NOMO-1 treated with DMSO at 0.1 percent for 48 hours (cell line): ENCODE measurements around the gene PGAP3.
"Not testable (repeated sequence)": the region's sequence is repeated elsewhere in the genome, so short reads cannot be mapped to it uniquely, and the experiment has no call there.

ENCODE experiments used
- DNase-seq: peaks from one replicate; lab custom pipeline; 2025; ENCODE audit not compliant: unreplicated experiment; lab: John Stamatoyannopoulos, UW

The PGAP3 gene

GRCh38 chr17:39715375-39716072 lies 27.7 kb upstream of the PGAP3 start:
- no peak for DNase-seq

GRCh38 chr17:39714234-39714633 lies 26.4 kb upstream of the PGAP3 start:
- no peak for DNase-seq

DNA sequence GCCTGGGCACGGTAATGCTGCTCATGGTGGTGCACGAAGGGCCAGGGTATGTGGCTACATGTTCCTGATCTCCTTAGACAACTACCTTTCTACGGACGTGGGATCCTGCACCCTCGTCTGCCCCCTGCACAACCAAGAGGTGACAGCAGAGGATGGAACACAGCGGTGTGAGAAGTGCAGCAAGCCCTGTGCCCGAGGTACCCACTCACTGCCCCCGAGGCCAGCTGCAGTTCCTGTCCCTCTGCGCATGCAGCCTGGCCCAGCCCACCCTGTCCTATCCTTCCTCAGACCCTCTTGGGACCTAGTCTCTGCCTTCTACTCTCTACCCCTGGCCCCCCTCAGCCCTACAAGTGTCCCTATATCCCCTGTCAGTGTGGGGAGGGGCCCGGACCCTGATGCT lies 24.0 kb upstream of the PGAP3 start:
- DNase-seq: no peak

- not testable (repeated sequence) for DNase-seq
Observed at GRCh38 chr17:39711071-39711470, 23.2 kb upstream of the PGAP3 start.

DNA sequence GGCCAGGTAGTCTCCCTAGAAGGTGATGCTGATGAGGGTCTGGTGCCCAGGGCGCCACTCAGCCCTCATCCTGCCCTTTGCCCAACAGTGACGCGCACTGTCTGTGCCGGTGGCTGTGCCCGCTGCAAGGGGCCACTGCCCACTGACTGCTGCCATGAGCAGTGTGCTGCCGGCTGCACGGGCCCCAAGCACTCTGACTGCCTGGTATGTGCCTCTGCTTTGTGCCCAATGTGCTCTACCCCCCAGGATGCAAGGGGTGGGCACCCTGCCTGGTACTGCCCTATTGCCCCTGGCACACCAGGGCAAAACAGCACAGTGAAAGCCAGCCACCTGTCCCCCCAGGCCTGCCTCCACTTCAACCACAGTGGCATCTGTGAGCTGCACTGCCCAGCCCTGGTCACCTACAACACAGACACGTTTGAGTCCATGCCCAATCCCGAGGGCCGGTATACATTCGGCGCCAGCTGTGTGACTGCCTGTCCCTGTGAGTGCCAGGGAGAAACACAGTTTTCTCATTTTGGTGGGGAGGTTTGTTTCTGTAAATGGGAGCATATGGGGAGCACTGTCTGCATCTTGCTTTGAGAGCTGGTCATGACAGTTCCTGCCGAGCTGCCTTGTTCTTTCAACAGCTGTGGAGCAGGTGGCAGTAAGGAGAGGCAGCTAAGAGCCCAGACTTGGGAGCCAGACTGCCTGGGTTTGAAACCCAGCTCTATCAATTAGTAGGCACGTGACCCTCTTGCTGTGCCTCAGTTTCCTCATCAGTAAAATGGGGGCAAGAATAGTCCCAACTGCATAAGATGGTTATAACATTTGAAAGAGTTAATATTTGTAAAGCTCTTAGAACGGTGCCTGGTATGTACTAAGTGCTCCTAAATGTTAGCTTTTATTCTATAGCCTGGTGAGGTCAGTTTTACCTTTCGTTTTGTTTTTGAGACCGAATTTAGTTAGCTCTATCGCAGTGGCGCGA lies 22.4 kb upstream of the PGAP3 start:
- no peak for DNase-seq

GRCh38 chr17:39709319-39709997 lies 21.6 kb upstream of the PGAP3 start:
- DNase-seq: no peak

GRCh38 chr17:39706921-39707337 lies 19.1 kb upstream of the PGAP3 start:
- no peak for DNase-seq

DNA sequence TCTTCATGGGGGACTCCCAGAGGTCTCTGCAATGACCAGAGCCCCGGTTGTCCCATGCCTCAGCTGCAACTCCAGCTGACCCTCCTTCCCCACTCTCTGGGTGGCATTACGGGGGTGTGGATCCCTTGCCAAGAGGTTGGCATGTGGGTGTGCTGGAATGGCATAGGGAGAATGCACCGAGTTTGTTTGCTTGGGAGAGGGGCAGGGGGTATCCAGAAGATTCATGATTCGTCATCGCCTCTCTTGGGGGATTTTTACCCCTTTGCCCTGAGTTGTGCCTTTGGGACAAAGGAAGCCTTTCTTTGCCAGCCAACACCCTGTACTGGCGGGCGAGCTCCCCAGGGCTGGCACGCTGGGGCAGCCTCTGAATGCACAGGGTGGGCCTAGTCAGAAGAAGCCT lies 18.5 kb upstream of the PGAP3 start:
- no peak for DNase-seq

DNA sequence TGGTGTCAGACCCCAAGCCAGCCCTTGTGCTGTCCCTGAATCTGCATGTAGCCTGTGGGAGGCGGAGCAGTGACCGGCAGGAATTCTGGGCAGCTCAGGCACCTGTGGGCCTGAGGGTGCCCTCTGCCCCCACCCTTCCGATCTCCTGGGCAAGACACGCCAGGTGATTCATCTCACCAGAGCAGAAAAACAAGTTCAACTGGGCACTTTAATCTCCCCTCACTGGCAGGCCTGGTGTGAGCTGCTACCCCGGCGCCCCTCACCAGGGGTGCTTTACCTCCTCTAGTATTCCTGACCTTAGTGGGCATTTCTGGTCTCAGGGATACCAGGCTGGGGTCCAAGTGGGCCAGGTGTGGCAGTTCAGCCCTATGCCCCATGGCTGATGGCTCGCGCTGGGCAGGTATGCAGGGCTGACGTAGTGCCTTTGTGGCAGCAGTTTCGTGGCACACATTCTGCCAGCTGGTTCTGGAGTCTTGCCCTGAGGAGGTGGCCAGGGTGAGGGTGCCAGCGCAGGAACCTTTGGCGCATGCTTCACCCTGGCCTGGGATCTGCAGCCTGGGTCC lies 18.0 kb upstream of the PGAP3 start:
- DNase-seq: no peak

DNA sequence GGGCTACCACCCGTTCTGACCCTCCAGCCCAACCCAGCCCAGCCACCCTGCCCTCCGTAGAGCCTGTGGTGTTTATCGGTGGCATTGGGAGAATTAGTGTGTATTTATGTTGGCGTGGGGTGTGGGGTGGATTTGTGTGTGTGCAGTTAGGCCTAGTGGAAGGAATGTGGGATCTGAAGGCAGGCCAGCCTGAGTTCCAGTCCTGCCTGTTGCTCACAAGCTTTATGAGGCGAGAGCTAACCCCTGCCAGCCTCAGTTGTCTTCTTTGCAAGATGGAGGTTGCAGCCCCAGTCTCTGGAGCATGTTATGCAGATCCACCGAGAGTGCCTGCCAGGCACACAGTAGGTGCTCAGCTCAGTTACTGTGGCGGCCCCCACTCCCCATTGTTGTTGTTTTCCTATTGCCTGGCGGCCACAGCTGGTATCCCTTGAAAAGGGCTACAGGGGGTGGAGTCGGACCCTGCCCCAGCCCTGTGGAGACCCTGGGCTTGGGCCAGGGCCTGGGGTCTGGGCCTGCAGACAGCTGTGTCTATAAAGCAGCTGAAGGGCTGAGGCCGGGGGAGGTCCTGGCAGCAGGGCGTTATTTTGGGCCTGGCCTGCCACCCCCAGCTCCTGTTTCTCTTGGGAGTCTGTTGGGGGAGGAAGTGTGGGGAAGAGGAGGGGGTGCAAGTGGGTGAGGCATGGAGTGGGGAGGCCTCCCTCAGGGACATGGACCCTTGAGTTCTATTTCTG lies 17.1 kb upstream of the PGAP3 start:
- no peak for DNase-seq

DNA sequence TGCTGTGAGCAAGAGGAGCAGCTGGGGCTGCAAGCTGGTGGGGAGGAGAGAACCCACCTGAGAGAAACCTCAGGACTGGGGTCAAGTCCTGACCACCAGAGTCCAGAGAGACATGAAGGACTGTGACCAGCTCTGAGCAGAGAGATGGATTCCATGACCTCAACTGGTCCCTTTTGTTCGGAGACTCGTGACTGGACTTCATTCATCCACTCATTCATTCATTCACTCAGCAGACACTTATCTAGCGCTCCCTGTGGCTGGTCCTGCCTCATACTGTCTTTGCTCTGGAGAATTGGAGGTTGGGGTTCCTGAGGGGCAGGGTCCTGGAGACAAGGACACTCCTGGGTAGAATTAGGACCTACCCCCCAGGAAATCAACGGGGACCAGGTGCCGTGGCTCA lies 16.1 kb upstream of the PGAP3 start:
- DNase-seq: no peak

DNA sequence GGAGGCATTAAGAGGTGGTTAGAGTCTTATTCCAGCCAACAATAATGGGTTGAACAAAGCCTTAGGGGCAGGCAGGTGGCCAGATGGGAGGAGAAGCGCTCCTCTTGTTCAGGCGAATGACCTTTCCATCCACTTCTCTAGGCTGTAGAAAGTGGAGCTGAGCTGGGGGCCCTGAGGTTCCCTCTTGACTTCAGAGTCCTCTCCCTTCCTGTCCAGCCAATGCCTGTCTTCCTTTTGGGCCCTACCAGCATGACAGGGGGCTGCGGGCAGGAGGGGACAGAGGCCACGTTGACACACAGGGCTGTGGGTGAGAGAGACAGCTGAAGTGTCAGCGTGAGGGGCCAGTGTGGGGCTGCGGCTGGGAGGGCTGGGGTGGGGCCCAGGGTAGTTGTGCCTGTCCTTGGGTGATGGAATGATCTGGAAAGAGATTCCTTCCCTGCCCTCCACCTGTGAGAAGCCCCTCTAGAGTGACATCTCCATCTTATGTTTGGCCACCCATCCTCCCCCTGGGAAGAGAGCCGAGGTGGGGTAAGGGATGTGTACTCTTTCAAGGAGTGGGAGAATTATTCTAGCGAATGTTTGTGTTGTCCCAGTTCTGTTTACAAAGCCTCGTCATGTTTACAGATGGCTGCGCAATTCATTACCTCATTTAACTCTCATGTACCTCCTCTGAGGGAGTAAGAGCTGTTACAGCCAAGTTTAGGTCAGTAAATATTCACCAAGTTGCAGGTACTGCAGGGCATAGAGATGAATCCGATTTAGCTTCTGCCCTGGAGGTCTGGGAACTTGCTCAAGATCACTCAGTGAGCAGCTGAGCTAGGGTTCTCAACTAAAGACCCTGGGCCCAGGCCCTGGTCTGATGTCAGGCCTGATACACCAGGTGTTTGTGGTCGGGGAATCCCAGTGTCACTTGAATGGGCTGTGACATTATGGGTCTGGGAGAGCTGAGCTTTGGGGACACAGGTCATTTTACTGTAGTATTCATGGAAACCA lies 15.3 kb upstream of the PGAP3 start:
- DNase-seq: no peak

DNA sequence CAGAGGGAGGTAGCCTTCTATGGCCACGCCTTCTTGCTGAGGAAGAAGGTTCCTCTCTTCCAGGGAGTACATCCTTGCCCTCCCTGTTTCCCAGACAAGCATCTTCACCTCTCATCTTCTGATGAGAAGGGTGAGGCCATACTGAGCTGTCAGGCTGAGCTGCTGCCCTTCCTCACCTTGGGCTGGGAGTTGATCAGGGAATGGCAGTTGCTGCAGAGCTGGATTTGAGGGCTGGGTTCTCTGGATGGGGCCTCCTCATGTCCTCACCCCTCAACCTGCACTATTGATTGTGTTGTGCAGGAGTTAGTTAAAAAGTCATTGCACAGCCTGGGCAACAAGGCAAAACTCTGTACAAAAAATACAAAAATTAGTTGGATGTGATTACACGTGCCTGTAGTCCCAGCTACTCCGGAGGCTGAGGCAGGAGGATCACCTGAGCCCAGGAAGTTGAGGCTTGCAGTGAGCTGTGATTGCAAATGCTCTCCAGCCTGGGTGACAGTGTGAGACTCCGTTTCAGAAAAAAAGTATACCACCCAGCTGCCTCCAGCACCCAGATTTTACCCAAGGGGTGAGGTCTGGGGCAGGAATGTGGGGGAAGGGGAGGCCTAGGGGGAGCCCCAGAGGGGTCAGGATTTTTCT lies 14.0 kb upstream of the PGAP3 start:
- no peak for DNase-seq

- no peak for DNase-seq
Observed at GRCh38 chr17:39701012-39701783, 13.3 kb upstream of the PGAP3 start.

DNA sequence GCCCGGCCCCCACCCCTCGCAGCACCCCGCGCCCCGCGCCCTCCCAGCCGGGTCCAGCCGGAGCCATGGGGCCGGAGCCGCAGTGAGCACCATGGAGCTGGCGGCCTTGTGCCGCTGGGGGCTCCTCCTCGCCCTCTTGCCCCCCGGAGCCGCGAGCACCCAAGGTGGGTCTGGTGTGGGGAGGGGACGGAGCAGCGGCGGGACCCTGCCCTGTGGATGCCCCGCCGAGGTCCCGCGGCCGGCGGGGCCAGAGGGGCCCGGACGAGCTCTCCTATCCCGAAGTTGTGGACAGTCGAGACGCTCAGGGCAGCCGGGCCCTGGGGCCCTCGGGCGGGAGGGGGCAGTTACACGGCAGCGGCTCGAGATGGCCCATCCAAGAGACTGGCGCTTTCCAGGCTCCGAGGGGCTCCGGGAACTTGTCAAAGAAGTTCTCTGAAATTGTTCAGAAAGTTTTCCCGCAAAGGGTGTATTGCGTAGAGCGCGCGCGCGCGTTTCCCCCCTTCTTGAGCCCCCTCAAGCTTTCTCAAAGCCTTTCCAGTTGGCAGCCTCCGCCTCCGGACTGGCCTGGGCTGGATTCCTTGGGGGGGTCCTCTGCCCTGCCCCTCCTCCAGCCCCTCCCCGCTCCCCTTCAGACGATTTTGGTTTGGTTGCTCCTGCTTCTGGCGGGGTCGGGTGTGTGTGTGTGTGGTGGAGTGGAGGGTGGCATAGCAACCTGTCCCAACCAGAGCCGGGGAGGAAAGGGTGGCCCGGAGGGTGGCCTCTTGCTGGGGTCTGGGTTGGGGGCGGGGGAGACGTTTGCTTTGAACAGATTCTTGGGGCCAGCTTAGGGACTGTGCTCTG lies 12.5 kb upstream of the PGAP3 start:
- DNase-seq: no peak

DNA sequence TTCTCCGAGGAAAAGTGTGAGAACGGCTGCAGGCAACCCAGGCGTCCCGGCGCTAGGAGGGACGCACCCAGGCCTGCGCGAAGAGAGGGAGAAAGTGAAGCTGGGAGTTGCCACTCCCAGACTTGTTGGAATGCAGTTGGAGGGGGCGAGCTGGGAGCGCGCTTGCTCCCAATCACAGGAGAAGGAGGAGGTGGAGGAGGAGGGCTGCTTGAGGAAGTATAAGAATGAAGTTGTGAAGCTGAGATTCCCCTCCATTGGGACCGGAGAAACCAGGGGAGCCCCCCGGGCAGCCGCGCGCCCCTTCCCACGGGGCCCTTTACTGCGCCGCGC lies 11.9 kb upstream of the PGAP3 start, which contains the start of gene ERBB2:
ERBB2 (plus strand) TSS at position 247 of the 330 bp plus-strand sequence. CDS start 175 bp downstream, outside the sequence.
- DNase-seq: no peak

DNA sequence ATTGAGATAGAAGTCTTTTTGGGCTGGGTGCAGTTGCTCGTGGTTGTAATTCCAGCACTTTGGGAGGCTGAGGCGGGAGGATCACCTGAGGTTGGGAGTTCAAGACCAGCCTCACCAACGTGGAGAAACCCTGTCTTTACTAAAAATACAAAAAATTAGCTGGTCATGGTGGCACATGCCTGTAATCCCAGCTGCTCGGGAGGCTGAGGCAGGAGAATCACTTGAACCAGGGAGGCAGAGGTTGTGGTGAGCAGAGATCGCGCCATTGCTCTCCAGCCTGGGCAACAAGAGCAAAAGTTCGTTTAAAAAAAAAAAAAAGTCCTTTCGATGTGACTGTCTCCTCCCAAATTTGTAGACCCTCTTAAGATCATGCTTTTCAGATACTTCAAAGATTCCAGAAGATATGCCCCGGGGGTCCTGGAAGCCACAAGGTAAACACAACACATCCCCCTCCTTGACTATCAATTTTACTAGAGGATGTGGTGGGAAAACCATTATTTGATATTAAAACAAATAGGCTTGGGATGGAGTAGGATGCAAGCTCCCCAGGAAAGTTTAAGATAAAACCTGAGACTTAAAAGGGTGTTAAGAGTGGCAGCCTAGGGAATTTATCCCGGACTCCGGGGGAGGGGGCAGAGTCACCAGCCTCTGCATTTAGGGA lies 11.4 kb upstream of the PGAP3 start:
- DNase-seq: not testable (repeated sequence)
